GM12801 (cell line): ENCODE results near the gene BBS1.

Source experiments
- CTCF ChIP-seq: IDR thresholded peaks from one replicate; pipeline ENCODE4 v1.5.1; 2011; ENCODE audit warnings: control low read depth; ENCODE audit not compliant: insufficient read length; ENCODE audit errors: extremely low read depth

BBS1 gene

GRCh38 chr11:66478729-66479393 is 31.6 kb upstream of the BBS1 start:
- TF ChIP-seq CTCF = peak; percentile 80

GRCh38 chr11:66479394-66480116 is 30.9 kb upstream of the BBS1 start:
- no peak for TF ChIP-seq CTCF

- TF ChIP-seq CTCF = no peak
These were observed 30.1 kb upstream of the BBS1 start, which contains the start of gene DPP3 for GRCh38 chr11:66480117-66480938. TSS of gene DPP3 (plus strand) at chr11:66480434. CDS start at chr11:66482201, 1,767 bp downstream.

GRCh38 chr11:66484806-66485380 is 25.5 kb upstream of the BBS1 start:
- no peak for TF ChIP-seq CTCF

- no peak for TF ChIP-seq CTCF
These were observed 21.5 kb upstream of the BBS1 start for GRCh38 chr11:66488957-66489356.

- TF ChIP-seq CTCF = no peak
These were observed 20.8 kb upstream of the BBS1 start for GRCh38 chr11:66489636-66490035.
